GM21367 (cell line): Measurements from ENCODE around the gene CD68.
"Not testable (repeated sequence)": the region's sequence is repeated elsewhere in the genome, so short reads cannot be mapped to it uniquely, and the experiment has no call there.

Experiments
- ATAC-seq: cut with Tn5 transposase; IDR thresholded peaks from one replicate; pipeline ENCODE4 v1.9.1; 2021; ENCODE audit not compliant: unreplicated experiment

The CD68 gene

GRCh38 chr17:7577327-7578199, 1.9 kb upstream of the CD68 start:
- no peak for ATAC-seq

GRCh38 chr17:7579834-7580603, 581 bp downstream of the CD68 start:
- no peak for ATAC-seq

DNA sequence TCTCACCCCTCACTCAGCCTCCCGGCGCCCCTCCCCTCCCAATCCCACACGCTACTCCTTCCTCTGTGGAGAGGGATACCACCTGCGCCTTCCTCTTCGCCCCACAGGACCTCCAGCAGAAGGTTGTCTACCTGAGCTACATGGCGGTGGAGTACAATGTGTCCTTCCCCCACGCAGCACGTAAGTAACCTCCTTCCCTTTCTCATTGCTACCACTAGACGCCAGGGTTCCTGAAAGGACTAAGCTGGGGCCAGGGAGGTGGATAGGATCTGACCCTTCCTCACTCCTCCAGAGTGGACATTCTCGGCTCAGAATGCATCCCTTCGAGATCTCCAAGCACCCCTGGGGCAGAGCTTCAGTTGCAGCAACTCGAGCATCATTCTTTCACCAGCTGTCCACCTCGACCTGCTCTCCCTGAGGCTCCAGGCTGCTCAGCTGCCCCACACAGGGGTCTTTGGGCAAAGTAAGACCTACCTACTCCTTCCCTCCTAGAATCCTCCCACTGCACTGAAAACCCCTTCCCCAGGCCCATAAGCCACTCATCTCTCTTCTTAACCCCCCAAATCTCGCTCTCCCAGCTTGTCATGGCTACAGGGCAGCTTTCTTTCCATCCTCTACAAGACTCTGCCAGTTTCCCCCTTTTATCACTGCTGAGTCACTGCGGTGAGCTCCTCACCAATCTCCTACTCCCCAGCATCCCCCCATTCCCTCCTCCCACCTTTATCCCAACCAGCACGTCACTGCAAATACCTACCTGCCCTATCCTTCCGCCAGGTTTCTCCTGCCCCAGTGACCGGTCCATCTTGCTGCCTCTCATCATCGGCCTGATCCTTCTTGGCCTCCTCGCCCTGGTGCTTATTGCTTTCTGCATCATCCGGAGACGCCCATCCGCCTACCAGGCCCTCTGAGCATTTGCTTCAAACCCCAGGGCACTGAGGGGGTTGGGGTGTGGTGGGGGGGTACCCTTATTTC, 1.5 kb downstream of the CD68 start:
- no peak for ATAC-seq

DNA sequence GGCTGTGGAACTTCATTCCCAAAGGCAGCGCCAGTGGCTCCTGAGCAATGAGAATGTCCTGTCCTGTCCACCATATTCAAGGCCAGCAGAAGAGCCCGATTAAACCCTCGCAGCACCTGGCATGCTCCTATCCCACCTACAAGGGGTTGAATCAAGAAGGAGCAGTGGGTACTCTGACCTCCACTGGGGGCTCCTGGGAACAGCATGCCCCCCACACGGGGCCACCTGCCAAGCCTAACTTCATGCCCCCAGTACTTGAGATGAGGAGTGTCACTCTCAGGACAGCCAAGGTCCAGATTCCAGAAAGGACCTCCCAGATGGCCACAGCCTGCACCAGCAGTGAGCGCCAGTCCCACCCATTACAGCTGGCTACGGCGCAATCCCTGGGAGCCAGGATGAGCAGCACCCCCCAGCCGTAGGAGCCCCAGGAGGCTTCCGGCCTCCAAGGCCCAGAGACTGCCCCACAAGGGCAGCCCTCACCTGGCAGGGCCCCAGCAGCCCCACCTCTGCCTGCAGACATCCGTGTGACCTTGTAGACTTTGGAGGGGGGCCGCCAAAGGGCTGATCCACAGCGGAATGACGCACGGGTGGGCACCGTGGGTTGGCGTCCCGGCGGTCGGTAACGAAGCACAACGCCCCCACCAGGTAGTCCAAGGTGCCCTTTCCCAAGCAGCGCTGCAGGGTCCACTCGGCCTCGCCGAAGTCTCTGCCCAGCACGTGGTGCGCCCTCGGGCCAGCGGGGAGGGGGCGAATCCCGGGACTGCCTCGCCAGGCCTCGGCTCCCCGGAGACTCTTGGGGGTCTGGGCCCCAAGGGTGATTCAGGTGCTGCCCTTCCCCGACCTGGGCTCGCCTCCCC, 3.2 kb downstream of the CD68 start:
- no peak for ATAC-seq

GRCh38 chr17:7583253-7584109, 4.0 kb downstream of the CD68 start, which contains the start of gene MPDU1:
Gene MPDU1 (plus strand): TSS chr17:7583852. CDS start chr17:7583863, 11 bp downstream.
- ATAC-seq, result peak; percentile 39

- ATAC-seq, result no peak
Observed at GRCh38 chr17:7586673-7587419, 7.4 kb downstream of the CD68 start.

- ATAC-seq, result no peak
Observed at GRCh38 chr17:7587420-7588151, 8.1 kb downstream of the CD68 start.

GRCh38 chr17:7588553-7589203, 9.2 kb downstream of the CD68 start:
- ATAC-seq, result no peak

- no peak for ATAC-seq
Observed at GRCh38 chr17:7589204-7589868, 9.9 kb downstream of the CD68 start.

DNA sequence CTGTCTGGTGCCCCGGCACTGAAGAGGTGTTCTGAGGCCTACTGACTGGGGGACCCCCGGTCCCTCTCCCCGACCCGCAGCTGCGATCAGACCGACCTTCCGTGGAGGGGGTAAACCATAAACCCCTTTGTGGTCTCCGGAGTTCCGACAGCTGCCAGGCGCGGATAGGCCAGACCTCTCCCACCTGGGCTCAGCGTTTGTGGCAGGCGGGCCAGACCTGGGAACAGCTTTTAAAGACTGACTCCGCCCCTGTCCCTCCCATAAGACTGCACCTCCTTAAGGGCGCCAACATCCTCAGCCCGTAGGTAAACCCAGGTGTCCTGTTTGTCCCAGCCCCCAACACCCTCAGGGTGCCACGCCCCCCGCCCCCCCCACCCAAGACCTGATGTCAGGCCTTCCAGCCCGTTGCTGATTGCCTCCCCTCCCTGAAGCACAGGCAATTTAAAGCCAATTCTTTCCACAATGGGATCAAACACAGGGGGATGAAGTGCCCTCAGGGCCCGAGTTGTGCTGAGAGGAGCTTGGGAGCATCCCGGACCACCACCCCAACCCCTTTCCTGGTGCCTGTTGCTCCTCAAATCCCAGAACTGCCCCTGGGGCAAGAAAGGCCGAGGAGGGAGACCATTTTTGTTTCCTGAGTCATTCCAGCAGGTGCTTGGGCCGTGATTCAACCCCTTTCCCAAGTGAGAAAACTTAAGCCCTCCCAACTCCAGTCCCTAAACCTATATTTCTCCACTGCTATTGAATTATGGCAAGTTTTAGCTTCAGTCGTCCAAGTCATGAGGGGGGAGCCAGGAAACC, 10.7 kb downstream of the CD68 start, which contains the start of gene SOX15:
Gene SOX15 (minus strand): TSS at position 204 of the 801 bp plus-strand sequence. CDS start 418 bp downstream, outside the sequence.
- no peak for ATAC-seq

GRCh38 chr17:7590743-7591142, 11.3 kb downstream of the CD68 start:
- no peak for ATAC-seq

- ATAC-seq, result no peak
Observed at GRCh38 chr17:7591596-7591995, 12.2 kb downstream of the CD68 start.

GRCh38 chr17:7592422-7593021, 13.1 kb downstream of the CD68 start:
- ATAC-seq, result no peak

DNA sequence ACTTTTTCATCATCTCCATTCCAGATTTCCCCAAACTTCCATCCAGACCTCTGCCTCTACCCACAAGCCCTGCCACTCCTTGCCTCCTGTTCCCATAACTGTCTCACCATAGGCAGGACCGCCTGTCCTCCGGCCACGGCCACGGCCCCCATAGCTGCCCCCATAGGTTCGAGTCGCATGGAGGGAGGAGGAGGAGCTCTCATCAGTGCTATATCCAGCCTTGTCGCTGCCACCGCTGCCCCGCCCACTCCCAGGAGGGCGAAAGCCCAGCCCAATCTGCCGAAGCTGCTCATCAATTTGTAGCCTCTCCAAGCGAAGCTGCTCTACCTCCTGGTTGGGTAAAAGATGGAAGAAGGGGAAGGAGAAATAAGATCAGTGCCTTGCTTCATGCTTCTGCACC, 13.9 kb downstream of the CD68 start:
- no peak for ATAC-seq

- not testable (repeated sequence) for ATAC-seq
Observed at GRCh38 chr17:7597561-7597960, 18.1 kb downstream of the CD68 start.
